WI38 (cell line): Measurements from ENCODE around the gene PCDHGC3.

Experiments
- H3K4me3 ChIP-seq: 2 replicates; pipeline ENCODE4 v1.5.1; 2011; ENCODE audit warnings: low read depth, mild to moderate bottlenecking, control low read depth, low read length
- TF ChIP-seq, protein P1 (sequence below): IDR thresholded peaks from 2 replicates; pipeline ENCODE4 v1.5.1; 2012; ENCODE audit warnings: low read depth, mild to moderate bottlenecking, control low read depth, low read length

Gene PCDHGC3

DNA sequence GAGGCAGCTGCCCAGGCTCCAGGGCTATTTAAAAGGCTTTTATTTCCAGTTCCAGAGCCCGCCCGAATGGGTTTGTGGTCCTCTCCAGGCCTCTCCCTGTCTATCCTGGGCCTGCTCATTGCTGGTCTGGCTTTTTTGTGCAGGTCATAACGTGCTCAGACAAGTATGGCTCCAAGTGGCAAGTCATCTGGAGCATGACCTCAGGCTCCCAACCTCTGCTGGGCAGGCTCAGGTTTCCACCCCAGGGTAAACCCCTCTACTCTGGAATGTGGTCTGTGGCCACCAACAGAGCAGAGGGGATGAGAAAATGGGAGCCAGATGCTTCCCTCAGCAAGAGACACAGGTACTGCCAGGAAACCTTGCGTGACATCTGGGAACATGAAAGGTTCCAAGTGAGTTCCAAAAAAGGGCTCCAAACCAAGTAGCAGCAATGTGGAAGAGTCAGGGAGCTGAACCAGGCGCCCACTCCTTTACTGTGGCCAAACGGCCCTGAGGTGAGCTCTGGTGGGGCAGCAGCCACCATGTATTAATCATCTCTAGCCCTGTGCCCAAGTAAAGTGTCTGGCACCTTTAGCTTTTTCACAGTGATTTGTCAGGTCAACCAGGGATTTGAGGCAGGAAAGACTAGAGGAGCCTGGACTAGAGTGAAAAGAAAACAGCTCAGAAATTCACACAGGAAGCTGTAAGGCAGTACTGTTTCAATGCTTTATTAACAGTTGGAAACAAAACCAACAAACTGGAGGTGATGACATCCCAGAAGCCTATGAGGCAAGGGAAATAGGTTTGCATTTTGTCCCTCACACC, 38.8 kb downstream of the PCDHGC3 start:
- TF ChIP-seq, protein P1, sequence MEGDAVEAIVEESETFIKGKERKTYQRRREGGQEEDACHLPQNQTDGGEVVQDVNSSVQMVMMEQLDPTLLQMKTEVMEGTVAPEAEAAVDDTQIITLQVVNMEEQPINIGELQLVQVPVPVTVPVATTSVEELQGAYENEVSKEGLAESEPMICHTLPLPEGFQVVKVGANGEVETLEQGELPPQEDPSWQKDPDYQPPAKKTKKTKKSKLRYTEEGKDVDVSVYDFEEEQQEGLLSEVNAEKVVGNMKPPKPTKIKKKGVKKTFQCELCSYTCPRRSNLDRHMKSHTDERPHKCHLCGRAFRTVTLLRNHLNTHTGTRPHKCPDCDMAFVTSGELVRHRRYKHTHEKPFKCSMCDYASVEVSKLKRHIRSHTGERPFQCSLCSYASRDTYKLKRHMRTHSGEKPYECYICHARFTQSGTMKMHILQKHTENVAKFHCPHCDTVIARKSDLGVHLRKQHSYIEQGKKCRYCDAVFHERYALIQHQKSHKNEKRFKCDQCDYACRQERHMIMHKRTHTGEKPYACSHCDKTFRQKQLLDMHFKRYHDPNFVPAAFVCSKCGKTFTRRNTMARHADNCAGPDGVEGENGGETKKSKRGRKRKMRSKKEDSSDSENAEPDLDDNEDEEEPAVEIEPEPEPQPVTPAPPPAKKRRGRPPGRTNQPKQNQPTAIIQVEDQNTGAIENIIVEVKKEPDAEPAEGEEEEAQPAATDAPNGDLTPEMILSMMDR, result no peak

DNA sequence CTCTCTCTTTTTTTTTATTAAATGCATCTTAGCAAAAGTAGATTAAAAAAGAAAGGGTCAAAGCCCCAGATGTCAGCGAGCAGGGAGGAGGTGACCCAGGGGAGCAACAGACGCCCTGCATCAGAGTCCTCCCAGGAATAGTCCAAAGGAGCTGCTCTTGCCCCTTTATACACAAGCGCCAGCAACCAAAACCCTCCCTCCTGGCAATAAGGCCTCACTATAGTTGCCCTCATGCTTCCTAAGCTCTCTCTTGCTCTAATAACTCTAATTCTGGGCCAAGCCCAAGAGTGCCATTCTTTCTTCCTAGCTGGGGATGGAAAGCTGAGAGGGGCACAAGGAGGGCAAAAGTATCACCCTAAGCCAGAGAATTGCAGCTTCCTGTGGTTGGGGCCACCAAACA, 39.4 kb downstream of the PCDHGC3 start:
- TF ChIP-seq, protein P1, result no peak
- no peak overlapping the region for H3K4me3 ChIP-seq

More for the DNA sequence above, 38.8 kb downstream of the PCDHGC3 start:
- H3K4me3 ChIP-seq, result peak overlapping the region; percentile 49; the same call in 1 of the 2 replicates

DNA sequence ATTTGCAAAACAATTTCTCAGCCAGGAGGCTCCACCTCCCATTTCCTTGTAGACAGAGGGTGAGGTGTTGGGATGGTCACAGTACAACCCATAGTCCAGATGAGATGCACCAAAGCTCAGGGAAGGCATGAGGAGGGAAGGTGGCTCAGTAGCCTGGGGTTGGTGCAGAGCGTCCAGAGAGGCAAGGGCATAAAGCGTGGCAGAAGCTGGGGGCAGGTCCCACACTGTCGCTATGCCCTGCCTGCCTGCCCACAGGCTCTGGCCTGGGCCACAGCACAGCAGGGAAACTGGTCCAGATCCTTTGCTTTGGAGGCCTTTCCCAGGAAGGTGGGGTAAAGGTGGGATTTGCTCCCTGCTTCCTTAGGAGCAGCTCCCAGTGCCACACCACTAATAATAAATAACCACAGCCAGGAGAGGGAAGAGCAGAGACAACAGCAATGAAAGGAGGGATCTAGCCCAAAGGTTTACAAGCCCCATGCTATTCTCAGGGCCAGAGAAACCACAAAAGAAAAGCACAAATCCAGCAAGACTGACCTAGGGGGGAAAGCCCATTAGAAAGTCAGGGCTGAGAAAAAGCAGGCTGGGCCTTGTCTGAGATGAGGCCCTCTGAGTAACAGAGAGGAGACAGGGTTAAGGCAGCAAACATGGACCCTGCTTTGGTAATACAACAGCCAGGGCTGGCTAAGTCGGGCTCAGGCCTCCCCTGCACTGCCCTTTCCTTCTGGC, 40.3 kb downstream of the PCDHGC3 start:
- no peak overlapping the region for H3K4me3 ChIP-seq
- TF ChIP-seq, protein P1, result no peak

DNA sequence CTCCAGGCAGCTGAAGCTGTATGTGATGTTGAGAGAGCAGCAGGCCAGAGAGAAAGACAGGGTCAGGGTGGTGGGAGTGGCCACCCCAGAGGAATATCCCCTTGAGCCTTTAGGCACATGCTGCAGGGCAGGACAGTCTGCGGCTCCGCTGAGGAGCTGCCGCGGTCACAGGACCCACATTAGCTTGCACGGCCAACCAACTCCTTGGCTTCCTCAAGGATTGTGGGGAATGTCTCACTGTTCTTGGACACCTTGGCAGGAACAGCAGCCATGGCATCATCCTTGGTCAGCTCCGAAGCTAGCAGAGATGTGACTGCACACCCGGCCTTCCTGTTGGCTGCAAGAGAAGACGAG, 40.9 kb downstream of the PCDHGC3 start:
- no peak overlapping the region for H3K4me3 ChIP-seq
- TF ChIP-seq, protein P1, result no peak

DNA sequence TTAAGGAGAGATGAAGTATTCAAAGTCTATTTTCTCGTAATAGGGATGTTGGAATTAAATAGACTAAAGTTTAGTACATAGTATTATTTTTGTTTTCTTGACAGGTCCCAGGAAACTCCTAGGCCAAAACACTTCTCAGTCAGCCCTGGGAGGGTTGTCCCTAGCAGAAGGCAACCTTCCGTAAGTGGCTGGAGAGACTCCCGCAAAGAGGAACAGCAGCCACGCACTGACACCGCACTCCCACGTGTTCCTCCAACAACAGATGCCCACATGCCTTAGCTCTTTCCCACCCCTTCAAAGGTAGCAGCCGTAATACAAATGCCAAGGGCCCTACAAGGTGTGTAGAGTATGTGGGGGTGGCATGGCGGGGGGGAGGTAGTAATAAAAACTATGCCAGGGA, 41.5 kb downstream of the PCDHGC3 start:
- H3K4me3 ChIP-seq, result no peak overlapping the region

DNA sequence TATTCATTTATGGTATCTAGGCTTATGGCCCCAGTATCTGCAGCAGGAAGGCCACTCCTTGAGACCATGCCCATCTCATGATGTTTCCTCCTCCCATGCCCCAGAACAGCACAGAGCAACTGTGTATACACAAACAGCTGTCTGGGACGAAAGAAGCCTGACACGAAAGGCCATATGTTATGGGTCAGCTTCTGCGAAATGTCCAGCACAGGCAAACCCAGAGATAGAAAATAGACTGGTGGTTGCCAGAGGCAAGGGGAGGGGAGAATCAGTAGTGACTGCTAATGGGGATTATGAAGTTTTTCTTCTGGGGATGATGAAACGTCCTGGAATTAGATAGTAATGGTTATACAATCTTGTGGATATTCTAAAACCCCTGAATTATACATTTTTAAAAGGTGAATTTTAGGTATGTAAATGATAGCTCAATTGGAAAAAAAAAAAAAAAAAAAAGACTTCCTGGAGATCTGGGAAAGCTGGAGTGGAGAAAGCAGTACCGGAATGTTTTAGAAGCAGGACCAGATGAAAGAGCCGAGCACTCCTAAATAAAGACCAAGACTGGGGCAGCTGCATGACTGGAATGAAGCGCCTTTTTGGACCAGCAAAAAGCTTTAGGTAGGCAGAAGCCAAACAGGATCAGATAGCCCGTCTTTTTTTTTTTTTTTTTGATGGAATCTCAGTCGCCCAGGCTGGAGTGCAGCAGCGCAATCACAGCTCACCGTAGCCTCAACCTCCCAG, 42.3 kb downstream of the PCDHGC3 start:
- TF ChIP-seq, protein P1, result no peak
- no peak overlapping the region for H3K4me3 ChIP-seq

More for the DNA sequence above, 41.5 kb downstream of the PCDHGC3 start:
- TF ChIP-seq, protein P1, result no peak
